ENCODE measurements around the gene SLBP.

Gene SLBP

DNA sequence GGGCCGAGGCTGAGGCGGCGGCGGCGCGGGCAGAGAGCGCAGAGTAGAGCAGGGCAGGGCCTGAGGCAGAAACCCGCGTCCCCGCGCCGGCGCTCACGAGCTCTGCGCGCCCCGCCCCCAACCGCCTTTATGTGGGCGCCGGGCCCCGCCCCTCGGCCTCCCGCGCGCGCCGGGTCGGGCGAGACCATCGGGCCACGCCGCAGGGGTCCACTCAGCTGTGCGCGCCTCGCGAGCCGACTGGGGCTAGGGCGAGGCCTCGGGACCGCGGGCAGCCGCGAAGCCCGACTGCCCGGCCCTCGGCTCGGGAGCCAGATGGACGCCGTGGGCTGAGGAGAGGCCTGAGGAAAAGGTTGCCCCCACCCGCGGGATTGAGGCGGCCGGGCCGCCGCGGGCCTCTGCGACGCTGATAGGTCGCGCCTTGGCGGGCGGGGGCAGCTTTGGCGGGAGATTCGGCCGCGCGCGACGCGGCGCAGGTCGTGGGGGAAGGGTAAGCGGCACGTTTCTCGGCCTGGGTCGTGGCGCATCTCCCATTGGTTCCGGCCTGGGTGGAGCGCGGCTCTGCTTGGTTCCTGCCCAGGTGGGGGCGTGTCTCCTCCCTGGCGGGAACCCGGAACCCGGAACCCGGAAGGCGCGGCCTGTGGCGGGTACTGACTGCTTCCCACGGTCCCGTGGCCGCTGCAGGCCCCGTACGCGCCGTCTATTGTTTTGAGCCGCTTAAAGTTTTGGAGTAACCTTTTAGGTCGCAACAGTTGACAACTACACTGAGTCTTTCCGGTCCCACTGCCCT lies at the start of gene SLBP:
Gene SLBP, minus strand, starts transcription at position 104 of the 787 bp plus-strand sequence. CDS start 131 bp downstream, outside the sequence.
- DNase-seq (ENCODE audit: extremely low spot score, insufficient read length, low read depth) (peak; percentile 88), FAIRE-seq (peak; percentile 94)

DNA sequence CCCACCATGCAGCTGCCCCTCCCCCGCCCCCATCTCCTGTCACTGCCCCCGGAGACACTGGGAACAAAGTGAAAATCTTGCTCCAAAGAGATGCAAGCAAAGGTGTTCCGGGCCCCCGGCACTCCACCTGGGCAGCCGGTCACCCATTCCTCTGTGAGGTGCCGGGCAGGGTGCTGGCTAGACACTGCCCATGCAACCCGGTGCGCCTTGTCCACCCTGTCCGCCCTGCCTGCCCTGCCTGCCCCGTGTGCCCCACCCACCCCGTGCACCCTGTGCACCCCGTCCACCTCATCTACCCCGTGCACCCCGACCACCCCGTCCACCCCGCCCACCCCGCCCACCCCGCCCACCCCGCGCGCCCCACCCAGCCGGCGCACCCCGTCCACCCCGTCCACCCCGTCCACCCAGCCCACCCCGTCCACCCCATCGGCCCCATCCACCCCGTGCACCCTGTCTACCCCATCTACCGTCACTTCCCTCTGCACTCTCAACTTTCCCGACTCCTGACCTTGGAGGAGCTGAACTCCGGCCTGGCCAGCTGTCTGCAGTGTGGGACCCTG lies 49.1 kb upstream of the SLBP start:
- FAIRE-seq (no peak), DNase-seq (ENCODE audit: extremely low spot score, insufficient read length, low read depth) (no peak)

DNA sequence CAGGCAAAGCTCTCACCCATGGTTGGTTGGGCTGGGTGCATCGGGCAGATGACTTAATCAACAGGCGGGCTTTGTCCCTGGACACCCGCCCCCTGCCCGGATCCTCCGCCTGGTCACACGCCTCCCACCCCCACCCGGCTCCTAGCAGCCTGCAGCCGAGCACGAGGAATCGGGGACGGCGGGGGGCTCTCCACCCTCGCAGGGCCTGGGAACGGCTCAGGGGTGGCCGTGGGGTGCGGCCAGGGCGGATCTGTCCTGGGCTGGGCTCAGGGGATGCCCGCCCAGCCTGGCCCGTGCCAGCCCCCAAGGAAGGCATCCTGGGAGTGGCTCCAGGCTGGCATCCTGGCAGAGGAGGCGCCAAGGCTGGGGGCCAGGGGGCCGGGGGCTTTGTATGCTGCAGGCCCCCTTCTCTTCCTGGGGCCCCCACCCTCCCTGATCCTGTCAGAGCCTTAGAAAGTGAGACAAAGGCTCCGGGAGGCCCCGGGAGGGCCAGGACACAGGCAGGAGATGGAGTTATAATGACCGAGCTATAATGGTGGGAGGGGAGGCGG lies 48.5 kb upstream of the SLBP start:
- FAIRE-seq (no peak), DNase-seq (ENCODE audit: extremely low spot score, insufficient read length, low read depth) (no peak)

DNA sequence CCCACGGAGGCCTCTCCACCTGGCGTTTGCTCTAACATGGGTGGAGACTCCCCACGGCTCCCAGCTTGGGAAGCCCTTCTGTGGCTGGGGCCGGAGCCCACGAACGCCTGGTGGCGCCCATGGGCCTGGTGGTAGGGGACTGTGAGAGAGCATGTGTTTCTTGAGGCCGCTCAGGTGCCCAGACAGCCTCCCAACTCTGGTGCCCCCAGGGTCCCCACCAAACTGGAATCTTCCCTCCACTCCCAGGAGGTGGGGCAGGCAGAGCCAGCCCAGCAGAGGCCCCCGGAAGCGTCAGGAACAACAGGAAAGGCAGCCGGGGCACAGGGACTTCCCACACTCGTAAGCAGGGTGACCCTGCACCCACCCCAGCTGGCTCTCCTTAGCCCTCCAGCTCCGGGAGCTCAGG lies 47.7 kb upstream of the SLBP start:
- DNase-seq (ENCODE audit: extremely low spot score, insufficient read length, low read depth) (no peak), FAIRE-seq (no peak)

DNA sequence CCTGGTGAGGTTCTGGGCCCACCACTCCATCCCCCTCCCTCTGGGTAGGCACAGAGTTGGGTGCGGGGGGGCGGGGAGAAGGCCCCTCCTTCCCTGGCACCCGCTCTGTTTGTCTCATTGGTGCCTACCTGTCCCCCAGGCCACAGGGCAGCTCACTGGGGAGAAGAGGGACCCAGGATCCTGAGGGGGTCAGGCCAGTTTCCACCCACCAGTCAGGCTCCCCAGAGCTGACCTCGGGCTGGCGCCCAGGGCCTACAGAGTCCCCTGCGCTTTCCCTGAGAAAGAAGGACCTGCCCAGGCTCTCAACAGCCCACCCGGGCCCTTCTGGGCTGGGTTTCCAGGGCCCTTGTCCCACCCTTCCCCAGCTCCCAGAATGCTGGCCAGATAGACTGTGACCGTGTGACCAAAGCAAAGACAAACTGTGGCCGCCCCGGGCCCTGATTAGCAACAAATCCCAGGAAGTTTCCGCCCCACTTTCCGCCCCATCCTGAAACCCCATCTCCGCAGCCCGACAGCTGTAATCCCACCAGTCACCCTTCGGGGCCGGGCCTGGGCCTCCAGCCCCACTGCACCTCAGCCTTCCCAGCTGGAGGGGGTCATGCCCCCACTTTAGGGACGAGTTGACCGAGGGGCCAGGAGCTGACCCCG lies 47.2 kb upstream of the SLBP start:
- DNase-seq (ENCODE audit: extremely low spot score, insufficient read length, low read depth) (no peak), FAIRE-seq (no peak)

DNA sequence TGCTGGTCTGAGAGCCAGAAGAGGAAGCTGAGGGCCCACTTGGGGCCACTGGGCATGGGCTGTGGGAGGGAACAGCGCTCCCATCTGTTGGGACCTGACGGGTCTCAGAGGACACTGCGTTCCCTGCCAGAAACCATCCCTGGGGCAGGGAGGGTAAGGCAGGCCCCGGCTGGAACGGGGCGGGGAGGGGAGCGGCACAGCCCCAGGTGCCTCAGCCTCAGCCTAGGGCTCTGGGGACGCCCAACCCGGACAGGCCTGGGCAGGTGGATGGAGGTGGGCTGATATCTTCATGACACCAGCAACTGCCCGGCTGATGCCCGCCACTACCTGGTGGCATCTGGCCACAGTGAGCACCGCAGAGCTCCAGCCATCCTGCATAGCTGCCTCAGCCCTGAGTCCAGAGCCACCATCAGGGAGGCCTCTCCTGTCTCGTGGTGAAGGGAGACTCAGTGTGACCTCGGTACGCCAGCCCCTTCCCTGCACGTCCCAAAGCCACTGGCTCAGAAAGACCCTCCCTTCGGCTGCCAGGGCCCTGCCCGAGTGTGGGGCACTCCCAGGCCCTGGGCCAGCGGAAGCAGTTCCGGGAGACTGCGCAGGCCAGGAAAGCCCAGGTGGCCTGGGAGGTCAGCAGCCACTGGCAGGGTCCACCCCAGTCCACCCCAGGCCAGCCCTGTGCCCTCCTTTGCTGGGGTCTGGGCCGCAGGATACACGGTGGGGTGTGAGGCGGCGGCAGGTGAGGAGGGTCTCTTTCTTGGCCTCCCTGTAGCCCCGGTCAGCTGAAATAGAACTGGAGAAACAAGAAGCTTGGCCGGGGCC lies 46.4 kb upstream of the SLBP start:
- no peak for FAIRE-seq

DNA sequence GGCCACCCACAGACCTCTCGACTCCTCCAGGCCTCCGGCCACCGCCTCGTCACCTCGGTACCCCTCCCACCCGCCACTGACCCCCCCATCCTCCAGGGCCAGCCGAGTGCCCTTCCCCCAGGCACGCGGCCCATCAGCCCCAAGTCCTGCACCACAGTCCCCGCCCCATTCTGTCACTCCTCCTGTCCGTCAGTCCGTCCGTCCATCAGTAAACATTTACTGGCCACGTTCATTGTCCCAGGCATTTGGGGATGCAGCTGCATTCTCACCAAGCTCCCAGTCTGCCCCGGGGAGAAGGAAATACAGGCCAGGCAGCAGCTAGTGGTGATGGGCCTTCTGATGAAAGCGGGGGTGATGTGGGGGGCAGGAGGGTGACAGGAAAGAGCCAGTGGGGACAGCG lies 45.7 kb upstream of the SLBP start:
- FAIRE-seq, result no peak
- no peak for DNase-seq (ENCODE audit: extremely low spot score, insufficient read length, low read depth)

More for the DNA sequence above, 46.4 kb upstream of the SLBP start:
- DNase-seq (ENCODE audit: extremely low spot score, insufficient read length, low read depth), result no peak

DNA sequence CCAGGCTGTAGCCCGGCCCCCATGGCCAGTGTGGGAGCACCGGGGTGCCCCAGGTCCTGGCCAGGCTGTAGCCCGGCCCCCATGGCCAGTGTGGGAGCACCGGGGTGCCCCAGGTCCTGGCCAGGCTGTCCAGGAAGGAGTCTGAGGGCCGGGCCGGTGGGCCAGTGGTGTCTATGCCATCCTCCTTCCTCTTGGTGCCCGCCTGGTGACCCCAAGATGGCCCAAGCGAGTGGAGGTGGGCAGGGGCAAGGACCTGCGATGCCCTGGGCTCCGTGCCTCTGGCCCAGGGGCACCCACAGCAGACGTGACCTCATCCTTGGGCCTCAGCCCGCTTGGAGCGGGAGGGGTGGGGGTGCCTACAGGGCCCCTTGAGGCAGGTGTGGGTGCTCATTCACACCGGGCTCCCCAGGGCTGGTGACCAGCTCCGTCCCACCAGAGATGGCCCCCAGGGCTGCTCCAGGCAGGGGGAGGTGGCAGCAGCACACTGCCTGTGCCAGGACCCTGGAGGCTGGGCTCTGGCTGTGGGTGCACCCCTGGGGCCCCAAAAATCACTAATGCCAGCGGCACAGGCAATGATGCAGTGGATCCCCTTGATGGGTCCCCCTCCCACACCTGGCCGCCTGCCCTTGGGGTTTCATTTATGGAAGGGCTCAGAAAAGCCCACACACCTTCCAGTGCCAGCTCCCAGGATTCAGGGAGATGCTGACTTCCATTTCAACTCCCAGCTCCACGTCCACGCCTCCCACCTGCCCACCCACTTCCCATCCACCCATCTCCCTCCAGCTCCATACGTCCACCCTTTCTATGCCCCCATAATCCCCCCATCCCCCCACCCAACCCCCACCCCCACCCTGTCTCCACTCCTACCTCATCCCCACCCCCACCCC lies 45.0 kb upstream of the SLBP start:
- DNase-seq (ENCODE audit: extremely low spot score, insufficient read length, low read depth) (no peak), FAIRE-seq (no peak)

DNA sequence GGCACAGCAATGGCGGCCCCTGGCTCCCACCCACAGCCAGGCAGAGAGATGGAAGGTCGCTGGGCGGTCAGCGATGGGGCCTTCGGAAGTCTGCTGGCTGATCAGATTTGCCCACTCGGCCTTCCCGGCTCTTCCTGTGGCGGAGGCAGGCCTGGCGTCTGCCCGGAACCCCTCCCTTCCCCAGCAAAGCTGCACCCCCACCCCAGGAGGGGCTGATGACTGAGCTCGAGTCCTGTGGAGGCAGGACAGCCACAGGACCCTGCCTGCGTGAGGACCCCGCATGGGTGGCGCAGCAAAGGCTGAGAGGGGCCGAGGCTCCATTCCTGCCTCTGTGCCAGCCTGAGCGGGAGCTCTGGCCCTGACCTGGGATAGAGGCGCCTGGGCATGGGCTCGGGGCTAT lies 44.0 kb upstream of the SLBP start:
- no peak for FAIRE-seq
- DNase-seq (ENCODE audit: extremely low spot score, insufficient read length, low read depth), result no peak

DNA sequence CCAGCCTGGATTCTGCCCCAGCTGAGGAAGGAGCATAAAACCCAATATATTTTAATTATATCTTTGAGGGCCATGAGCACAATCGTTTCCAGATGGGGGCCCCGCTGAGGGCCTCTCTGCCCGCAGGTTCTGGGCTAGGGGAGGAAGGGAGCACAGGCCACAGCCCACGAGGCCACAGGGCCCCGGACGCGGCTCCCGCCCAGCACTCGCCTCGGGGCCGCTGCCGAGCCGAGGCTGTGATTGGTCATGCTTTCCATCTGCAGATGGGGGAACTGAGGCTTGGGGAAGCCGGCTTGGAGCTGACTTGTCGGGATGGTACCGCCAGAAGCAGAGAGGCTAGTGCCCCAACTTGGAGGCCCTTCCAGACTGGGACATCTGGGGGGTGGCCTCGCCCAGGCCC lies 43.2 kb upstream of the SLBP start:
- no peak for FAIRE-seq
- DNase-seq (ENCODE audit: extremely low spot score, insufficient read length, low read depth), result no peak

DNA sequence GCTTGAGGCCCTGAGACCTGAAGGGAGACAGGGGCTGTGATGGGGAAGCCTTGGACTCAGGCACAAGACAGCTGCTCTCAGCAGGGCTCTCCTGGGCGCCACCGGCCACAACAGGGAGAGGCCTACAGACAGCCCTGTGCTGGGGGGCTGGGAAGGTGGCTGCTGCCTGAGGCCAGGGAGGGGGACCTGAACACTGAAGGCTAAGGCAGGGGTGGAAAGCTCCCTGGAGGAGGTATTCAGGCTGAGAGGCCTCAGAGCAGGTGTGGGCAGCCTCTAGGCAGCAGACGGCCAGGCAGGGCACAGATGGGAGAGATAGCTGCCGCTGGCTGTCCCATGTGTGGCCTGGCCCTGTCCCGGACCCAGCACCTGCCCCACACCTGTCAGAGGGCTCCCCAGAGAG lies 42.2 kb upstream of the SLBP start:
- FAIRE-seq, result no peak
- no peak for DNase-seq (ENCODE audit: extremely low spot score, insufficient read length, low read depth)

DNA sequence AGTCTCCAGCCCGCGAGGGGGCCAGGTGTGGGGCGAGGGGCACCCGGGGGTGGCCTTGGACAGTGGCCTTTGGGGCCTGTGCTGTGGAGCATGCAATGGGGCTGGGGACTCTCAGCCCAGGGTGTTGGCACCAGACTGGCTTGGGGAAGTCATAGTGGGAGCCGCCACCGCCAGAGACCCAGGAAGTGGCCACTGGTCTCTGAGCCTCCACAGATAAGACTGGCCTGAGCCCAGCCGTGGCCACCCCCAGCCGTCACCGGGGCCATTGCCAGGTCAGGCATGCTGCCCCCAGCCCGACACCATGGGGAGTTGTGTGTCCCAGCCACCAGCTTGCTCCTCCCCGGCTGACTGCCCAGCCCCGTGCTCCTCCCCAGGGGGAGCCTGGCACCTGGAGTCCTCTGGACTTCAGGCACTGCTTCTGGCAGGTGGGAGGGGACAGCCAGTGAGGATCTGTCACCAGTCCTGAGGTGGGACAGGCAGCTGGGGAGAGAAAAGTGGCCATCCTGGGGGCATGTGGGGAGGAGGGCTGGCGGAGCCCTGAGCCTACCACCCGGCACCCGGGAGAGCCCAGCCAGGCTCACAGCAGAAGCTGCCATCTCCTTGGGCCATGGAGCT lies 41.7 kb upstream of the SLBP start:
- FAIRE-seq, result no peak

DNA sequence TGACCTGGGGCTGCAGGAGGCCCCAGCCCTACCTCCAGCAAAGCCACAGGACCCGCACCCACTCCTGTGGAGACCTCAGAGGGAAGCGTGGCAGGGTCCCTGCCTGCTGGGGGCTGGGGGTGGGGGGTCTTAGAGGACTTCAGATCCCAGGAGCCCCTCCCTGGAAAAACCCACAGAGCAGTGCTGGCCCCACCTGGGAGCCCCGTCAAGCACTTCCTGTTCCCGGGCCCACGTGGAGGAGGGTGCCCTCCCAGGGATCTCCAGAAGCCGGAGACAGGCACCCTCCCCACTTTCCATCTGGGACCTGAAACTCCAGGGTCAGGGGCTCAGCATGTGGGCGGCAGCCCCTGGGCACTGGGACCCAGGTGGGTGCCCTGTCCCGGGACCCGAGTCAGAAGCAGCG lies 41.2 kb upstream of the SLBP start:
- FAIRE-seq (no peak), DNase-seq (ENCODE audit: extremely low spot score, insufficient read length, low read depth) (no peak)

More for the DNA sequence above, 41.7 kb upstream of the SLBP start:
- no peak for DNase-seq (ENCODE audit: extremely low spot score, insufficient read length, low read depth)

DNA sequence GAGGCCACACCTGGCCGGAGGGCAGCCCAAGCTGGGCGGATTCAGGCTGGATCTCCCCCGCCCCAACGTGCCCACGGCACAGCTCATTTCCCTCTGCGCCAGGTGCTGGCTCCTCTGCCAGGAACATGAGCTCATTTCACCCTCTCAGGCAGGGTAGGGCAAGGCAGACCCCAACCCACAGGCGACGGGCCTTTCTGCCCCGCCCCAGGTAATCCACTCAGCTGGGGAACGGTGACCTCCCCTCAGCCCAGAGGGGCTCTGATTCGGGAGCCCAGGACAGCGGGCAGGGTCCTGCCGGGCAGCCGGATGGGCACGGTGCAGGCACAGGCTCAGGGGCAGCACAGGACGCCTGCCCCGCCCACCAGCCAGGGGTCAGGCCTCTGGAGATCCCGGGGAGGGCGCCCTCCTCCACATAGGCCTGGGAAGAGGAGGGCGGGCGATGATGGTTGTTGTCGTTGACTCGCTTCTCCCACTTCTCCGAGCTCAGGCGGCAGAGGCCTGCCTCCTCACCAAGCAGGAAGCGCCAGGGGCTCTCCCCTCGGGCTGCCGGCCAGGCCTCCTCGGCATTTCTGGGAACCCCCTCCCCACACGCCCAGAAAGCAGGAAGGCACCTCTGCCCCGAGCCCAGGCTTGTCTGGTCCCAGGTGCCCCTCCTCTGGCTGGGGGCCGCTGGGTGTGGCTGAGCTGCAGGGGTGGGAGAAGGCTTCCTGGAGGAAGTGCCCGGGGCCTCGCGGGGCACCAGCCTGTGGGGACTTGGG lies 40.3 kb upstream of the SLBP start:
- DNase-seq (ENCODE audit: extremely low spot score, insufficient read length, low read depth) (no peak), FAIRE-seq (no peak)

DNA sequence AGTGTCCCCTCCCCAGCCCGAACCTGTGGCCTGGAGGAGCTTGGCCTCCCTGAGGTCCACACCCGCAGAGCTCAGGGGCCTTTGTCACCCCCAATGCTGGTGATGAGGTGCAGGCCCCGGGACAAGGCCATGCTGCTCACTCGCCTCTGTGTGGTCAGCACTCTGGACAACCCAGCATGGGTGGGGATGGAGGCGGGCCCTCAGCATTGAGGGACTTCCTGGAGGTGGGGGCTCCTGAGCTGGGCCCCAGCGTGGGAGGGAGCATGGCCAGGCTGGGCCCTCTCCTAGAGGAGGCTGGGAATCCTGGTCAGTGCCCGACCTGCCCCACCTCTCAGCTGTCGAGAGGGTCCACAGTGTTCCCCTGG lies 39.8 kb upstream of the SLBP start:
- FAIRE-seq (no peak), DNase-seq (ENCODE audit: extremely low spot score, insufficient read length, low read depth) (no peak)

DNA sequence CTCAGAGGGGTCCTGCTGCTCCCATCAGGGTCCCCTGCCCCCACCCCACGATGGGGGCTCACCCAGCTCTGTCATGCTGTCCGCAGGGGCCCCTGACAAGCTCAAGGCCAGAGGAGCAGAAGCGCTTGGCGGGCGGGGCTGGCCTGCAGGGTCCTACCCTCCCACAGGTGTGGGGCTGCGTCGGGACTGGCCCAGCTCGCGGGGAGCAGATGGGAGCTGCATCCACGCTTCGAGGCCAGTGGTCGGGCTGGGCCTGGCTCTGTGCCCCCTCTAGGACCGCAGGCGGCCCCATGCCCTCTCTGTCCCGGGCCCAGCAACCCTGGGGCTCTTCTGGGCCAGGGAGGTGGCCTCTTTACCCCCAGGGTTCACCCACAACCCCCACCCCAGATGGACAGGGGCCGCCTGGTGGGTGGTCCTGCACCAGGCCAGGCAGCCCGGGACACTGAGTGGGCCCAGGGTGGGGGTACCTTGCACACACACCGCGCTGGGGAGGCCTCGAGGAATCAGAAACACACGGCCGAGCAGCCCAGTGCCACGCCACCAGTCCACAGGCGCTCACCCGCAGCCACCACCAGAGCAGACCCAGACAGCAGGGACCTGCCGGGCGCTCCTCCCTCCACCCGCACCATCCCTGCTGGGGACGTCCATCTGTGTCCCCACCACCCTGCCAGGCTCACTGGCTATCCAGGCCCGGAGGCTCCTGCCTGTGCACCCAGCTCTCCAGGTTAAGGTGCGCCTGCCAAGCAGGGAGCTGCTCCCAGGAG lies 39.2 kb upstream of the SLBP start:
- FAIRE-seq (no peak), DNase-seq (ENCODE audit: extremely low spot score, insufficient read length, low read depth) (no peak)

DNA sequence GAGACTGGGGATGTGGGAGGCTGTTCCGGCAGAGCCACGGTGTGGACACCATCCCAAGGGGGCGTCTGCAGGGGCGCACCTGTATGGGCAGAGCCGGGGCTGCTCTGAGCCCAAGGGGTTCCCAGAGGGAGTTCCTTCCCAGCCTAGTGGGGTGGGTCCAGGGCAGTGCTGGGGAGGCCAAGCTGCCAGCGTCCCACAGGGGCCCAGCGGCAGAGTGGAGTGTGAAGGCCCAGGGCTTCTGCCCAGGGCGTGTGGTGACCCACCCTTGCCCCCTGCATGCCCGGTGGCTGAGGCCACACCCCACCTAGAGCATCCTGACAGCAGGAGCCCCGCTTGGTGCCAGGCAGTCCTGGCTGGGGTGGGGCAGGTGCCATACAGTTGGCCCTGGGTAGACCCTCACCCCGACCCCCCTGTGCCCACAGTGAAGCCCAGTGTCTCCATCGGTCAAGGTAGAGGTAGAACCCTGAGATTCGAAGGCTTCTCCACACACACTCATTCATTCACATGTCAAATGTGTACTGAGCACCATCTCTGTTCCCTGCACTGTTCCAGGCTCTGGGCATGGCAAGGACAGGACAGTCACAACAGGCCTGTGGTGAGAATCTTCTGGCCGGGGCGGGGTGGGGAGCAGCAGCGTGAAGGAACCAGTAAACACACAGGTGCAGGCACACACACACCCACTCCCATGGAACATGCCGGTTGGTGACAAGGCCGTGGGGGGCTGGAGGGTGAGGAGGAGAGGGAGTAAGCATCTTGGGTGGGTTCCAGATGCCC lies 38.4 kb upstream of the SLBP start:
- no peak for FAIRE-seq
- no peak for DNase-seq (ENCODE audit: extremely low spot score, insufficient read length, low read depth)
